Measurements from ENCODE around the gene GALT.

Gene GALT

GRCh38 chr9:34686231-34686630 is 39.8 kb downstream of the GALT start:
- no peak for DNase-seq

GRCh38 chr9:34686732-34687131 is 40.3 kb downstream of the GALT start:
- DNase-seq, result peak; percentile 16 to 62

- DNase-seq, result no peak
These were observed 41.0 kb downstream of the GALT start for GRCh38 chr9:34687276-34688030.

GRCh38 chr9:34688329-34689115 is 42.0 kb downstream of the GALT start:
- no peak for DNase-seq

- no peak for DNase-seq
These were observed 42.6 kb downstream of the GALT start for GRCh38 chr9:34689116-34689470.

GRCh38 chr9:34689512-34689911 is 43.0 kb downstream of the GALT start:
- no peak for DNase-seq

GRCh38 chr9:34690983-34691935 is 44.8 kb downstream of the GALT start, which contains the start of gene CCL19:
CCL19 (minus strand) TSS chr9:34691276; CDS start chr9:34691139, 137 bp downstream.
- DNase-seq, result peak; percentile 75 to 87

- no peak for DNase-seq
These were observed 45.5 kb downstream of the GALT start for GRCh38 chr9:34691936-34692315.

GRCh38 chr9:34693560-34693959 is 47.1 kb downstream of the GALT start:
- DNase-seq, result no peak

- no peak for DNase-seq
These were observed 48.3 kb downstream of the GALT start for GRCh38 chr9:34694811-34695210.

All from Kasumi-1 (cell line).